ENCODE measurements around the gene TDRD1. TPM values are rescaled to one million over a fixed set of nuclear protein-coding genes. Genes with fewer than 3 reads are reported as not detected.

TDRD1 gene
- polyA plus RNA-seq, 1 donor, result 0.13 TPM

- DNase-seq (ENCODE audit: low read depth), result no peak
Measured at GRCh38 chr10:114234132-114234531, 55.0 kb downstream of the TDRD1 start.

GRCh38 chr10:114239117-114239993, 60.2 kb downstream of the TDRD1 start, which contains the start of gene VWA2:
VWA2 (plus strand) TSS chr10:114239254; CDS start chr10:114248714, 9,460 bp downstream.
- DNase-seq (ENCODE audit: low read depth), result no peak

DNA sequence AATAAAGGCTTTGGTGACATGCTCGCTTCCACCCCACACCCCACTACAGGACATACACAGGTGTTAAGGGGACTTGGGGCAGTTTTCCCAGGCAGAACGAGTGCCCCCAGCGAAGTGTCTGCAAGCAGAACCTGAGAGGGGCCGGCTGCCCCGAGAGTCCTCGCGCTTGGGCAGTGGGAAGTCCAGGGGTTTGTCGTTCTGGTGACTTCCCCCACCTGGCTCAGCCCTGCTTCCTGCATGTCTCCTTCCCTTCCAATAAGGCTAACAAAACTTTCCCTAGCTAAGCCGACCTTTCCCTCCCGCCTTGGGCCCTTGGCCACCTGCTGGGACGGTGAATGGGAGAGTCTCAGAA, 60.8 kb downstream of the TDRD1 start:
- DNase-seq (ENCODE audit: low read depth), result no peak

- DNase-seq (ENCODE audit: low read depth), result no peak
Measured at GRCh38 chr10:114242235-114242634, 63.1 kb downstream of the TDRD1 start.

DNA sequence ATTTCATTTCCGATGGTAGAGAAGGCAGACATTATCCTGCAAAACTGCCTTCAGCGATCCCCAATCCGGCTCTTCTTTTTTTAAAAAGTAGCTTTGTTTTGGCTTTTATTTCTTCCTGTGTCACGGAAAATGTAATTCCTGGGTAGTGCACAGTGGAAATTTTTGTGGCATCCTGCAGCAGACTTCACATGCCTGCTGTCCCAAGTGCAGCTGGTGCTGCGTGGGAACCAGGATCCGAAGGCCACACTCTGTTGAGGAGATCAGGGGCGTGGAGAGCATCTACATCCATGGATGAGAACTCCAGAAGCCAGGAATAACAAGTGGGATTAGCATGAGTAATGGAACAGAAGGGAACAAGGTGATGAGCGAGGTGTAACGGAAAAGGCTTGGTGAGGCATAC, 64.5 kb downstream of the TDRD1 start:
- no peak for DNase-seq (ENCODE audit: low read depth)

GRCh38 chr10:114244126-114244525, 65.0 kb downstream of the TDRD1 start:
- DNase-seq (ENCODE audit: low read depth), result no peak

DNA sequence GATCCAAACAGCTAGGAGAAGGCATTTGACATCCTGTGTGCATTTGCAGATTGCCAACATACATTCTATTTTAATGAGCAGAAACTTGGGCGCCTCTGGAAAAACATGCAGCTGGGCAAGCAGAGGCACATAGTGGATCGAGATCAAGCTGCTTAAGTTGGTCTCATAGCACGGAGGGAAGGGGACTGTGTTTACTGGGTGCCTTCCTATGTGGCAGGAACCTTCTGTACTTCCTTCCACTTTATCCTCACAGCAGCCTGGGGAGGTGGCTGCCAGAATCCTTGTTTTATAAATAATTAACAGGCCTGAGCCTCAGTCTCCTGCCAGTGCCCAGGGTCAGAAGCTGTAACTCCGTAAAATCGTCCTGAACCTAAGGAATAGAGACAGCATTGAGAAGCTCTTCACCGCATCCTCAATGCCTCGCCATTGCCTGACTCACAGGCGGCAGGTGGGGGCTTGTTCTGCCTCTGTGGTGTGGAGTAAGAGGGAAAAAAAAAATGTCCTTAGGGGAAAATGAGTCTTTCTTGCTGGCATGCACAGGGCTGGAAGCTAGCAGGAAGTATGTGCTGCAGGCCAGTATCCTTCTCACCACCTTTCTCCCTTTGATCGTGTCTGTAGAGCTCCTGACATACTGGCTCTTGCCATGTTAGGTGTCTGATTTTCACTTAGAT, 66.1 kb downstream of the TDRD1 start:
- no peak for DNase-seq (ENCODE audit: low read depth)

DNA sequence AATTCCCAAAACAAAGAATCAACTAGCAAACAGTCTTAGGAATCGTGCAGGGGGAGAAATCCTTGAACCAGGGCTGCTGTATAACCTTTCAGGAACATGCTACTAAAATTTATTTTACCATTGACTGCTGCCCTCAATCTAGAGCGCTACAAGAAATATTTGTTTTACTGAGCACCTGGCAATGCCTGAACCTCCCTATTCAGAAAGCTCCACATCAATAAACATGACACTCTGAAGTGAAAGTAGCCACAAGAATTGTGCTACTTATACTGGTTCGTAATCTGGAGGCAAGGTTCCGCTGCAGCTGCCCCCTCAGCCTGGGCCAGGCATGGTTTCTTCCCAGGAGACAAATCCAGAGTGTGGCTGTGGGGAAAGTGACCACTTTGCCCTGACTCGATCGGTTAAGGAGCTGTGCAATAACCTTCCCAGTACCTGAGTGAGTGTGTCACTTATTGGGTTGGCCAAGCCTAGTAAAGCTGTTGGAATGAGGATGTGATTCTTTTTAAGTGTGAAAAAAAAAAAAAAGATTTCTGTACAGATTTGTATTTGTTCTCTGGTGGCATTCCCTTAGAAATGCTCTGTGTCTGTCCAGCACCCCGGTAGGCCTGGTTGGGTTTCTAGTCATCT, 67.6 kb downstream of the TDRD1 start:
- DNase-seq (ENCODE audit: low read depth), result no peak

GRCh38 chr10:114250236-114250635, 71.1 kb downstream of the TDRD1 start:
- DNase-seq (ENCODE audit: low read depth), result no peak

DNA sequence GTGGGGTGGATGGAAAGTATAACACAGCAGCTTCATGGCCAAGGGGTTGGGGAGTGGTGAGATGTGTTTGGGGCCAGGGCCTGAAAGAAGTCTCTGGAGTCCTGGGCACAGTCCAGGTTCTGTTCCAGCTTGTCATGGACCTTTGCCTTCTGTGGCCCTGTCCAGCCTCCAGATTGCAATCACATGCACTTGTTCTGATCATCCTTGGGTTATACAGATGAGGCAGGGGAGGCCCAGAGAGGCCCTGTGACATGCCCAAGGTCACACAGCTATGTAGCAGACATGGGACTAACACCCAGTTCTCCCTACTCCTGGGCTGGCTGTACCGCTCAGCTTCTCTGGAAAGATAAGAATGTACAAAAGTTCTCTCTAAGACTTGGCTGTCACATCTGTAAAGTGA, 71.6 kb downstream of the TDRD1 start:
- no peak for DNase-seq (ENCODE audit: low read depth)

DNA sequence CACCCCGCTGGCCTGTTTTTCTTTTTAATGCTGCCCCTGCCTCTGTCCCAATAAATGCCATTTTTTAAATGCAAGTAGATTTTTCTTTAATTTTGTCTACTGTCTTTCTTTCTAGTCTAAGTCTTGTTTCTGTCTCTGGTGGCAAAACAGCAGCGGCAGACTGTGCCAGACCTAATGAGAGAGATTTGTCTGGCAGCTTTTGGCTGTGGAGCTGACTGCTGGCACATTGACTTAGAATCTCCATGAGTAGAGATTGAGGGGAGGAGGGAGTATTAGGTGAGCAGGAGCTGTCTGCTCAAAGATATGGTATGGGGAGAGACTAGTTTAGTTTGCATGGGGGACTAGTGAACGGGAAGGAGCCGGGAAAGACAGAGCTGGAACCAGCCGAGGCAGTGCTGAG, 72.9 kb downstream of the TDRD1 start:
- DNase-seq (ENCODE audit: low read depth), result no peak

- no peak for DNase-seq (ENCODE audit: low read depth)
Measured at GRCh38 chr10:114252883-114253282, 73.7 kb downstream of the TDRD1 start.

DNA sequence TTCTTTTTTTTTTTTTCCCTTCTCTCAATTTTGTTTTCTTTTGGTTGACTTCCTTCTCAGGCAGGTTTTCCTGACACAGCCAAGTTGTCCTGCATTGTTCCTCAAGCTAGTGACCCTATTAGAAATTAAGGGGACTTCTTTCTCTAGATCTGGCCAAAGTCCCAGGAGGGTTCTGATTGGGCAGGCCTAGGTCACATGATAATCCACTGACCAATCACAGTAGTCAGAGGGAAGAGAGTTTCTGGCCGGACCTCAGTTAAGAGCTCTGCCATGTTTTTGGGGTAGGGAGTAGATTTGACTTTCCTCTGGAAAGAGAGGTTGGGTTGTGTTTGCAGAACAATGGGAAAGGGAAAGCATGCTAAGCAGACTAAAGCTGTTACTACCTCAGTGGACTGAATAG, 76.1 kb downstream of the TDRD1 start:
- no peak for DNase-seq (ENCODE audit: low read depth)

DNA sequence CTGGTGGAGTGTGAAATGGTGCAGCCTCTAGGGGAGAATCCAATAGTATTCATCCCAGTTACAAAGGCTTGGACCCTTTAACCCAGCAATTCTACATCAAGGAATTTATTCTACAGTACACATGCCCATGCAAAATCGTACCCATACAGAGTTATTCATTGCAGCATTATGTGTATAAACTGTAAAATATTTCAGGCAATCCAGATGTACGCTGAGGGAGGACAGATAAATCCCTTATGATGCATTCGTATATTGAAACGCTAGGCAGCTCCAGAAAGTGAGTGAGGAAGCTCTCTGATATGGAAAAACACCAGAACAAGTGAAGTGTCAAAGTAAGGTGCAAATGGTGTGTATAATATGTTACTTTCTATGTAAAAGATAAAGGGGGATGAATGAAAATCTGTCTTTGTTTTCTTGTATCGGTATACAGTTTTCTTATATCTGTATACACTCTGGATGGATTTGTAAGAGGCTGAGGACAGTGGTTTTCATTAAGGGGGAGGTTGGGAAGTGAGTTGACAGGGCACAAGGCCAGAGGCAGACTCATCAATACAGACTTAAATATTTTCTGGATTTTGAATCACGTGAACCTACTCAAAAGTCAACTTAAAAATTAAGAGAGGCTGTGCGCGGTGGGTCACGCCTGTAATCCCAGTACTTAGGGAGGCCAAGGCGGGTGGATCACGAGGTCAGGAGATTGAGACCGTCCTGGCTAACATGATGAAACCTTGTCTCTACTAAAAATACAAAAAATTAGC, 77.0 kb downstream of the TDRD1 start:
- no peak for DNase-seq (ENCODE audit: low read depth)

DNA sequence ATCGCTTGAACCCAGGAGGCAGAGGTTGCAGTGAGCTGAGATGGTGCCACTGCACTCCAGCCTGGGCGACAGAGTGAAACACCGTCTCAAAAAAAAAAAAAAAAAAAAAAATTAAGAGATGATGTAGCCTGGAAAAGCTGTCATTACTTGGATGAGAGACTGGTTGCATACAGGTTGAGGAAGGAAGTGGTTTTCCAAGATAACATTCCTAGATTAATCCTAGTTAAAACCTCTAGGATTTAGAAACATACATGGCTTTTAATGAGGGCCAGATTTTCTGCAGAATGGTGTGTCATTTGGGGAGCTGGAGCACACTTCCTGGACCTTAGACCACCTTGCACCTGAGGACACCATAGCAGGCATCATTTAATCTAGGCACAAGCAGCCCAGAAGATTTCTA, 77.7 kb downstream of the TDRD1 start:
- DNase-seq (ENCODE audit: low read depth), result no peak

DNA sequence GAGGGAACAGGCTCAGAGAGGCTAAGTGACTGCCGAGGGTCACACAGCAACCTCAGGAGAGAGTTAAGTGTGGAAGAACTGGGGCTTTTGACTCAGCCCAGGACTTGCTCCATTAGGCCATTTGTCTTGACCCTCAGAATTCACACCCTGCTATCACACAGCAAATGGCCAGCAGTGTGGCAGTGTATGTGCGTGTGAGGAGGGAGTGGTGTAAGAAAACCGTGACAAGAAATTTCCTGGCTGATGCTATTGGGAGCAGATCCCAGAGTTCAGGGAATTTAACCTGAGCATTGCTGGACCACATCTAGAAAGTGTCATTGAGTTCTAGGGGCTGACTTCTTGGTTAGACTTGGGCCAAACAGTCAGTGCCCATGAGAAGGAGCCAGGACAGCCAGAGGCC, 78.3 kb downstream of the TDRD1 start:
- peak; percentile 19 for DNase-seq (ENCODE audit: low read depth)

GRCh38 chr10:114258274-114258840, 79.2 kb downstream of the TDRD1 start:
- no peak for DNase-seq (ENCODE audit: low read depth)

DNA sequence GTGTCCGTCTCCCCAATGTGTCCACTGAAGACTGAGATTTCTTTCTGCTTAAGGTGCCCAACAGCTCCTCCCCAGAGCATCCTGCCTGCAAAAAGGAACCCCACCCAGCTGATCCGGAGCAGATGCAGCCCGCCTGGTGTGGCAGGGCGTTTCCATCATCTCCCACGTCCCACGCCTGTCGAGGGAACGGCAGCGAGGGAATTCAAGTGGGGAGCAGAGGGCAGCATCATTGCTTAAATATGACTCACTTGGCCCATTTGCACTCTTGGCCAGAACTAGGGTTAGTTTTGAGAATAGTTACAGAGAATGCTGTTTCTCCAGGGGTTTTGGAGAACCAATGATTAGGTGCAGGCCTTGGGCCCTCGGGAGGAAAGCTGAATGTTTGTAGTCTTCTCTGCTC, 80.7 kb downstream of the TDRD1 start:
- no peak for DNase-seq (ENCODE audit: low read depth)

DNA sequence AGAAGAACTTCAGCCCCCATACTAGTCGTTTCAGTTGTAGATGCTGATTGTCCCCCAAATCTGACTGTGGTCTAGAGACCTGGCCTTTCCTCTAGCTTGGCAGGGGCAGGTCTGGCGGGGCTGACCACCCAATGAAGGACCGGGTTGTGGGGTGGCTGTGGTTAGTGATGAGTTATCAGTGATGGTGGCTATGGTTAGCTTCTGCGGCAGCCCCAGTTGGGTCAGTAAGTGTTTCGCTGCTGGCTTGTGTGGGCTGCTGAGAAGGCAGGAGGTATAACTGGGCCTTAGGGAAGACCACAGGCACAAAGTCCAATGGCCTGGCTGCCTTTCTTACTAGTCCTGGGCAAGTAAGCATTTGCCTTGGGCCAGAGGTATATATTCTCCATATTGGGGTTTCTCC, 81.2 kb downstream of the TDRD1 start:
- DNase-seq (ENCODE audit: low read depth), result no peak

- no peak for DNase-seq (ENCODE audit: low read depth)
Measured at GRCh38 chr10:114261076-114261475, 81.9 kb downstream of the TDRD1 start.

DNA sequence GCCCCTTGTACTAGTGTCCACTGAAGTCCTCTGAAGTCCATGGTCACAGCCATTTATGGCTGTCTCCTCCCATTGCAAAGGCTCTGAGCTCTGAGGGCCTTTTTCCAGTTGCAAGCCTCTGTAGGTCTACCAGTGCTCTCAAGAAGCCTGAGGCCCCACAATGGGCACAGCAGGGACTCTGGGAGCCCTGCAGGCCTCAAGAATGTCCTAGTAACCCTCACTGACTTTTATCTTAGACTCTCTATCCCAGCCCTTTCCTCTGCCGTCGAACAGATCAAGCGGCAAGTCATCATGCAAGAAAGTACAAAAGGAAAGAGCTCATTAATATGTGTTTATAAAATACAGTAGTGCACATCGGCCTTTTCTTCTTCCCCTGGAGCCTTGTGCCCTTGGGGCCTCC, 83.3 kb downstream of the TDRD1 start:
- no peak for DNase-seq (ENCODE audit: low read depth)

Data from forelimb muscle (tissue), 1 donor.